Tracheal epithelial cell (primary cell): Measurements from ENCODE around the gene SRPX2. TPM values are rescaled to one million over a fixed set of nuclear protein-coding genes. Genes with fewer than 3 reads are reported as not detected.

Experiments
- total RNA-seq: library from RNA; depleted of rRNA; stranded (reverse); fragments of >200 nt; gene quantifications from 2 replicates; pipeline ENCODE4 v1.2.1, GENCODE V29; 2014

The SRPX2 gene, protein sequence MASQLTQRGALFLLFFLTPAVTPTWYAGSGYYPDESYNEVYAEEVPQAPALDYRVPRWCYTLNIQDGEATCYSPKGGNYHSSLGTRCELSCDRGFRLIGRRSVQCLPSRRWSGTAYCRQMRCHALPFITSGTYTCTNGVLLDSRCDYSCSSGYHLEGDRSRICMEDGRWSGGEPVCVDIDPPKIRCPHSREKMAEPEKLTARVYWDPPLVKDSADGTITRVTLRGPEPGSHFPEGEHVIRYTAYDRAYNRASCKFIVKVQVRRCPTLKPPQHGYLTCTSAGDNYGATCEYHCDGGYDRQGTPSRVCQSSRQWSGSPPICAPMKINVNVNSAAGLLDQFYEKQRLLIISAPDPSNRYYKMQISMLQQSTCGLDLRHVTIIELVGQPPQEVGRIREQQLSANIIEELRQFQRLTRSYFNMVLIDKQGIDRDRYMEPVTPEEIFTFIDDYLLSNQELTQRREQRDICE
- total RNA-seq = 15.9 and 16.8 TPM in 2 replicates

DNA sequence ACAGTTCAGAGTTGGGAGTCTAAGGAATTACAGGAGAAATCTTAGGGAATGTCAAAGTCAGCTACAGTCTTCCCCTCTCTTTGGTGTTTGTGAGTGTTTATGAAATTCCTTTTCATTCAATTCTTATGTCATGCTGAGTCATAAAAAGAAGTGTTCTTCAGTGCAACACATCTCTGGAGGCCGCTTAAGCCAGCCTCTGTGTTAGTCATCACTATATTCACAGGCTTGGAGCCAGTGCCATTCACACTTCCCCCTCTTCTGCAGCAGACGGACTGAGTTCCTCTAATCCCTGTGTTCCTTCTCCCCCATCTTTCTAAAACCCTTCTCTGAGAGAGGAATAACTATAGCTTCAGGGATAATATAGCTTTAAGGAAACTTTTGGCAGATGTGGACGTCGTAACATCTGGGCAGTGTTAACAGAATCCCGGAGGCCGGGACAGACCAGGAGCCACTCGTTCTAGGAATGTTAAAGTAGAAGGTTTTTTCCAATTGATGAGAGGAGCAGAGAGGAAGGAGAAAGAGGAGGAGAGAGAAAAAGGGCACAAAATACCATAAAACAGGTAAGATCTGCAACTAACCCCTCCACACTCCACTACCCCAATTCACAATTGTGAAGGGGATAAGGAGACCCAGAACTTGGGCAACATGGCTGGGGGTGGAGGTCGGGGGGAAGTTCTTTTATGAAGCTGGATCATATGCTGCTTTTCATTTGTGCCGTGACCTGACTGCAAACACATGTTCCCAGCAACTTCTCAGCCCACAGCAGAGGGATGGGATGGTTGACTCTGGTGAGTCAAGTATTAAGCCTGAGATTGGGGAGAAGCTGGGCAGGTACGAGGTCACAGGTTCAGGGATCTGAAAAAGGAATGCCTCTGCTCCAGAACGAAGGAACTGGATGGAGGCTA, at the start of gene SRPX2:
SRPX2 (plus strand) TSS at position 244 of the 905 bp plus-strand sequence. CDS start 2,124 bp downstream, outside the sequence.

DNA sequence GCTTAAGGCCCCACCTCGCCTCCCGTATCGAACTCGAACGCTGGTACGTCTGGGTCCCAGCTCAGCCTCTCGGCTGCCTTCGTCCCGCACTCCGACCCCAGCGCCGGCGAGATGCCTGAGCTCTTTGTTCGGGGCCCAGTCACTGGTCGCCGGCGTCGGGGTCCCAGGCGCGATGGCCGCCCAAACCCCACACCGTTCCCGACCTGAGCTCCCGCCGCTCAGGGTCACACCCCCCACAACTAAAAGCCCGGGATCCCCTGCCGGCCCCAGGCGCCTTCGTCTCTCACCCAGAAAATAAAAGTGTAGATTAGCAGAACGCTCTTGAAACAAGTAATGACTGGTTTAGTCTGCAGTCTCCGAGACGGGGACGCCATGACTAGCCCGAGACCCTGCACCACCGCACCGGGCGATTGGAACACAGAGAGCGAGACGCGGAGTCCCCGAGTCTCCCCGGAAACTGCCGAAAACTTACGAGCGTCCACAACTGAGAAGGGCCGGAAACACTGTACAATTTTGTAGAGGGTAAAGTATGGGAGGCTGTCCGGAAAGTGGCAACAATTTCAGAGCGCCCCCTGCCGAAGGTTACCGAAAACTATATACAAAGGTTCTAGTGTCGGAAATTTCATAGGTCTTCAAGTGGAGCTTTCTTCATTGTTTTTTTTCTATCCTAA, 7.5 kb upstream of the SRPX2 start, which contains the start of gene TSPAN6:
TSPAN6 (minus strand) TSS at position 486 of the 671 bp plus-strand sequence; CDS start at position 374, 112 bp downstream.

Other genes with a start within 250 kb of the SRPX2 start
- gene PCDH19, start 233.9 kb upstream of the SRPX2 start, total RNA-seq = under 0.01 TPM in 1 of 2 replicates, not detected in the other
- gene TNMD, start 59.3 kb upstream of the SRPX2 start, total RNA-seq = not detected in 2 replicates
- gene TSPAN6, start 7.4 kb upstream of the SRPX2 start, total RNA-seq = 25.2 and 25.5 TPM in 2 replicates
- gene SYTL4, start 87.9 kb downstream of the SRPX2 start, total RNA-seq = under 0.01 and 1.9 TPM in 2 replicates
- gene CSTF2, start 176.2 kb downstream of the SRPX2 start, total RNA-seq = 11.7 and 19.0 TPM in 2 replicates
- gene NOX1, start 230.2 kb downstream of the SRPX2 start, total RNA-seq = 0.21 TPM in 1 of 2 replicates, not detected in the other